A549 (cell line): ENCODE results near the gene ZFYVE9. TPM values are rescaled to one million over a fixed set of nuclear protein-coding genes. Genes with fewer than 3 reads are reported as not detected.
A peak's percentile ranks its signal among the peaks of the same experiment; 100 is the strongest.

Experiments used
- ATAC-seq, 2 experiments: fragments of 200-7000 bp in 1 of 2; fragments of >200 bp in 1 of 2; cut with Nextera tagmentation in 1 of 2; cut with Tn5 transposase in 1 of 2; 3 replicates each; pipeline versions ENCODE4 v1.8.0 to v1.9.1; 2018 to 2020; ENCODE audit warnings: mild to moderate bottlenecking in 1 of 2, moderate library complexity in 1 of 2
- CTCF ChIA-PET: fragments of 300-600 bp; sonication (Branson Sonifier 250); formaldehyde crosslinking; extraction: SDS; loops from one replicate; lab custom pipeline; 2021; ENCODE audit warnings: antibody characterized with exemption, inconsistent platforms; lab: Yijun Ruan, JAX
- POLR2A ChIA-PET: fragments of 350-600 bp; formaldehyde crosslinking; extraction: SDS; loops from one replicate; lab custom pipeline; 2021; ENCODE audit warnings: antibody characterized with exemption, inconsistent platforms; lab: Yijun Ruan, JAX
- DNase-seq, 2 experiments: peaks; one replicate each; pipeline versions ENCODE4 v3.0.0 to v3.0.0-alpha.2; 2011 to 2016; ENCODE audit warnings: low read depth in 1 of 2, low spot score in 1 of 2
- FAIRE-seq: peaks from 2 replicates; lab custom pipeline; 2011; peaks lifted over from hg19 to GRCh38; lab: Jason Lieb, UNC
- H3K27ac ChIP-seq, 2 experiments: fragments of >200 bp; sonication (Bioruptor Twin); formaldehyde crosslinking; 3 replicates each; pipeline ENCODE4 v1.5.1; 2016 to 2017
- H3K4me1 ChIP-seq: fragments of >200 bp; sonication (Bioruptor Twin); formaldehyde crosslinking; 3 replicates; pipeline ENCODE4 v1.6.1; 2016
- H3K4me2 ChIP-seq: fragments of >200 bp; sonication (Bioruptor Twin); formaldehyde crosslinking; 3 replicates; pipeline ENCODE4 v1.6.1; 2016
- H3K4me3 ChIP-seq: fragments of >200 bp; sonication (Bioruptor Twin); formaldehyde crosslinking; 3 replicates; pipeline ENCODE4 v1.5.1; 2016
- H3K9me3 ChIP-seq: fragments of >200 bp; sonication (Bioruptor Twin); formaldehyde crosslinking; 3 replicates; pipeline ENCODE4 v1.6.1; 2016
- ATOH8 ChIP-seq: fragments of 250-450 bp; sonication (Bioruptor Pico); IDR thresholded peaks from 2 replicates; pipeline ENCODE4 v1.5.0; 2020; ENCODE audit warnings: low read depth, mild to moderate bottlenecking, moderate library complexity
- BHLHE40 ChIP-seq: IDR thresholded peaks from 2 replicates; pipeline ENCODE4 v1.6.1; 2012; ENCODE audit warnings: low read depth, low read length, inconsistent platforms
- CBX8 ChIP-seq: fragments of 200-600 bp; sonication (generic); IDR thresholded peaks from 2 replicates; pipeline ENCODE4 v1.6.1; 2016
- ESRRA ChIP-seq: fragments of 150-350 bp; IDR thresholded peaks from 2 replicates; pipeline ENCODE4 v1.6.1; 2014; ENCODE audit warnings: mild to moderate bottlenecking, low read length, borderline replicate concordance
- FOSL2 ChIP-seq, 2 experiments: fragments of 450-650 bp in 1 of 2; fragments of >200 bp in 1 of 2; sonication (Bioruptor Twin) in 1 of 2; formaldehyde crosslinking; IDR thresholded peaks; 2 replicates each; pipeline versions ENCODE4 v1.5.0 to v1.6.1; 2016 to 2020; ENCODE audit warnings: mild to moderate bottlenecking in 1 of 2, moderate library complexity in 1 of 2
- GATA3 ChIP-seq: IDR thresholded peaks from 2 replicates; pipeline ENCODE4 v1.6.1; 2012; ENCODE audit warnings: borderline replicate concordance
- KDM5A ChIP-seq: fragments of 200-600 bp; sonication (generic); IDR thresholded peaks from 2 replicates; pipeline ENCODE4 v1.6.1; 2016; ENCODE audit warnings: antibody characterized with exemption, mild to moderate bottlenecking
- MAX ChIP-seq: IDR thresholded peaks from 2 replicates; pipeline ENCODE4 v1.6.1; 2012
- MYC ChIP-seq: IDR thresholded peaks from 2 replicates; pipeline ENCODE4 v1.6.1; 2012; ENCODE audit warnings: mild to moderate bottlenecking, inconsistent platforms, low read length, improper control_type of control experiment, borderline replicate concordance
- RFX5 ChIP-seq: fragments of 450-650 bp; IDR thresholded peaks from 2 replicates; pipeline ENCODE4 v1.7.1; 2014; ENCODE audit warnings: antibody characterized with exemption, mild to moderate bottlenecking, moderate library complexity
- USF2 ChIP-seq: fragments of 450-650 bp; IDR thresholded peaks from 2 replicates; pipeline ENCODE4 v1.6.1; 2014; ENCODE audit warnings: antibody characterized with exemption
- ZC3H11A ChIP-seq: fragments of 450-650 bp; IDR thresholded peaks from 2 replicates; pipeline ENCODE4 v1.6.1; 2014; ENCODE audit warnings: antibody characterized with exemption, mild to moderate bottlenecking
- ZFP36 ChIP-seq: fragments of 450-650 bp; IDR thresholded peaks from 2 replicates; pipeline ENCODE4 v1.6.1; 2014; ENCODE audit warnings: borderline replicate concordance; ENCODE audit not compliant: partially characterized antibody
- ZNF302 ChIP-seq: fragments of 250-450 bp; sonication (Bioruptor Pico); IDR thresholded peaks from 2 replicates; pipeline ENCODE4 v1.9.0; 2021; ENCODE audit warnings: inconsistent platforms, mild to moderate bottlenecking, moderate library complexity
- WGBS: methylation state at CpG from one replicate; pipeline ENCODE4 v1.1.6; 2017; ENCODE audit errors: missing lambda C conversion rate; 5-methylcytosine and 5-hydroxymethylcytosine counted together
- polyA plus RNA-seq, 4 experiments: library from polyadenylated mRNA; depleted of rRNA in 3 of 4; stranded (reverse); fragments of >200 nt; fragmentation: RNase III in 1 of 4; extraction: RNeasy Plus Mini Kit Qiagen cat#74134 plus additional on column Dnase treatment in 1 of 4; gene quantifications; 2 replicates in 3 of 4; 3 replicates in 1 of 4; pipeline ENCODE4 v1.2.3, GENCODE V29; 2011 to 2017
- TF ChIP-seq, protein P1 (sequence below): fragments of >200 bp; sonication (Bioruptor Twin); formaldehyde crosslinking; IDR thresholded peaks from 3 replicates; pipeline ENCODE4 v1.6.1; 2016

ZFYVE9 gene
- polyA plus RNA-seq, 2 of the 4 experiments (the other 2 are of a cell fraction): 7.1 to 11.9 TPM

DNA sequence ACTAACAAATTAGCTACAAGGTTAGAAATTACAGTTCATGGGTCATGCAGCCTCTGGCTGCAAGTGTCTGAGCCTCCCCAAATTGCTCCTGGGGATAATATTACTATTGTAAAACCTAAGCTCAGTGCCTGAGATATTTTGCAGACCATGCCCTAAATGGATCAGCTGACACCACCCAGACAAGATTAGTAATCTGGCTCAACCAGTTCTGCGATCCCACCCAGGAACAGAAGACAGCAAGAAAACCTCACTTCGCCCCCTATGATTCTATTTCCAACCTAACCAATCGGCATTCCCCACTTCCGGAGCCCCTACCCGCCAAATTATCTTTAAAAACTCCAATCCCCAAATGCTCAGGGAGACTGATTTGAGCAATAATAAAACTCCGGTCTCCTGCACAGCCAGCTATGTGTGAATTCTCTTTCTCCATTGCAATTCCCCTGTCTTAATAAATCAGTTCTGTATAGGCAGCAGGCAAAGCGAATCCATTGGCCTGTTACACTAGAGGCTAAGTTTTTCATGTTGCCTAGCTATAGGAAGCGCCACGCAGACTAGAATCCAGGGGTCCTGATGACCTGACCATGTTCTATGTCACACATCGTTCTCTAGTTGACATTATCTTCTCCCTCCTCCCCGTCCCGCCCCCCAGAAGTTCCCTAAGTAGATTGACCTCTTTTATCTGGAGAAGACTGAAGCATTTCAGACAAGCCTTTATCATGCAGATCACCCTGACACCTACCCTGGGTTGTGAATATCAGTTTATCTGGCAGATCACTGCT, 22.4 kb upstream of the ZFYVE9 start:
- Histone ChIP-seq H3K9me3 (no peaks in the 10 kb centered on the region), H3K4me2 (no peak overlapping the region), H3K27ac (no peak overlapping the region), H3K4me1 (no peaks in the 10 kb centered on the region), H3K4me3 (no peak overlapping the region)
- POLR2A ChIA-PET: no interaction called here
- 83% methylated on average over 12 of the region's 12 CpGs for WGBS
- FAIRE-seq (no peak), ATAC-seq (no peak), DNase-seq (no peak)
- CTCF ChIA-PET: interaction anchor here (0.9 to 1.1 kb wide), 2 partner anchors 8 to 9 kb away, joined by 3 read pairs; no protein-coding TSS in a partner anchor
- no peak for TF ChIP-seq ESRRA
- TF ChIP-seq MYC: no peak
- no peak for TF ChIP-seq MAX
- no peak for TF ChIP-seq ZNF302 (CRISPR knock-in tag)
- no peak for TF ChIP-seq RFX5
- TF ChIP-seq USF2: no peak
- TF ChIP-seq FOSL2 (IDR thresholded peaks at IDR 0.05): no peak
- TF ChIP-seq FOSL2 (CRISPR knock-in tag; IDR thresholded peaks at IDR 0.05): no peak
- TF ChIP-seq KDM5A: no peak

DNA sequence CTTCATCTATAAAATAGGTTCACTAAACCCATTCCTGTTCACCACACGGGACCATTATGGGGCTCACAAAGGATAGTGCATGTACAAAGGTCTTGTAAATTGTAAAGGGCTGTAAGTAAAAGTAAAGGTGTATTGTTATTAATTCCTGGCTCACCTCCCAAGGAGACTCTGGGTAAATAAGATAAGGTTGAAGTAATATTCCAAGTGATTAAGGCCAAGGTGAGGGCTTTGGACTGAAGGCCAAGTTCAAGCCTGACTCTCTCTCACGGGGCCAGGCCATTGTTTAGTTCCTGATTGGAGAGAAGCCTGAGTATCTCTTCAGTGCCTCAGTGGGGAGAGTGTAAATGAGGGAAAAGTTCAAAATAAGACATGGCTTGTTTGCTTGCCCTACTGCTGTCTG, 19.5 kb upstream of the ZFYVE9 start:
- TF ChIP-seq CBX8: no peak
- TF ChIP-seq ATOH8 (CRISPR knock-in tag): no peak
- TF ChIP-seq, protein P1, sequence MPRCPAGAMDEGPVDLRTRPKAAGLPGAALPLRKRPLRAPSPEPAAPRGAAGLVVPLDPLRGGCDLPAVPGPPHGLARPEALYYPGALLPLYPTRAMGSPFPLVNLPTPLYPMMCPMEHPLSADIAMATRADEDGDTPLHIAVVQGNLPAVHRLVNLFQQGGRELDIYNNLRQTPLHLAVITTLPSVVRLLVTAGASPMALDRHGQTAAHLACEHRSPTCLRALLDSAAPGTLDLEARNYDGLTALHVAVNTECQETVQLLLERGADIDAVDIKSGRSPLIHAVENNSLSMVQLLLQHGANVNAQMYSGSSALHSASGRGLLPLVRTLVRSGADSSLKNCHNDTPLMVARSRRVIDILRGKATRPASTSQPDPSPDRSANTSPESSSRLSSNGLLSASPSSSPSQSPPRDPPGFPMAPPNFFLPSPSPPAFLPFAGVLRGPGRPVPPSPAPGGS: no peak
- no peak for TF ChIP-seq BHLHE40
- TF ChIP-seq GATA3: no peak
- TF ChIP-seq ZFP36: no peak
- WGBS: 47% methylated on average over 2 of the region's 2 CpGs
- Histone ChIP-seq H3K4me3 (no peak overlapping the region), H3K27ac (no peak overlapping the region), H3K4me2 (no peak overlapping the region), H3K9me3 (no peaks in the 10 kb centered on the region), H3K4me1 (no peaks in the 10 kb centered on the region)
- no peak for DNase-seq
- no peak for ATAC-seq
- CTCF ChIA-PET: no interaction called here
- FAIRE-seq: no peak
- POLR2A ChIA-PET: no interaction called here

GRCh38 chr1:52123622-52124021, 18.3 kb upstream of the ZFYVE9 start:
- no peak for ATAC-seq
- 69% methylated on average over 6 of the region's 6 CpGs for WGBS
- ChIA-PET CTCF (interaction anchor here (1.0 kb wide), 1 partner anchor 175 kb away, joined by 4 read pairs; no protein-coding TSS in a partner anchor), POLR2A (no interaction called here)
- H3K4me2 ChIP-seq: no peak overlapping the region
- H3K27ac ChIP-seq: no peak overlapping the region
- no peaks in the 10 kb centered on the region for H3K9me3 ChIP-seq
- H3K4me1 ChIP-seq: no peaks in the 10 kb centered on the region
- H3K4me3 ChIP-seq: no peak overlapping the region
- DNase-seq: no peak
- no peak for TF ChIP-seq ATOH8 (CRISPR knock-in tag)
- peak; percentile 92 for TF ChIP-seq ZC3H11A
- FAIRE-seq: no peak
